B cell (primary cell): ENCODE data around the gene ADAMTS18. TPM values are rescaled to one million over a fixed set of nuclear protein-coding genes. Genes with fewer than 3 reads are reported as not detected.

ENCODE experiments used
- ATAC-seq: fragments of 200-7000 bp; cut with Tn5 transposase; one replicate; pipeline ENCODE4 v1.10.0; 2021; ENCODE audit warnings: low read depth, mild to moderate bottlenecking, moderate number of reproducible peaks, moderate library complexity
- CTCF ChIA-PET: fragments of 350-600 bp; sonication (Branson Sonifier 250); formaldehyde crosslinking; loops from one replicate; lab custom pipeline; 2021; ENCODE audit warnings: antibody characterized with exemption, inconsistent platforms; lab: Charles Lee
- POLR2A ChIA-PET: fragments of 350-600 bp; sonication (Branson Sonifier 250); formaldehyde crosslinking; loops from one replicate; lab custom pipeline; 2021; ENCODE audit warnings: antibody characterized with exemption; lab: Charles Lee
- DNase-seq: peaks from one replicate; pipeline ENCODE4 v3.0.0; 2013
- H2AFZ ChIP-seq: 2 replicates; pipeline ENCODE4 v1.6.1; 2012; ENCODE audit warnings: mild to moderate bottlenecking, low read depth, low read length; ENCODE audit not compliant: insufficient read depth, poor library complexity, severe bottlenecking
- H3K27ac ChIP-seq, 2 donors: 1 replicate in 1 of 2; 2 replicates in 1 of 2; pipeline ENCODE4 v1.5.1; 2012 to 2013; ENCODE audit warnings: low read length in 2 of 2, mild to moderate bottlenecking in 2 of 2, moderate library complexity in 1 of 2
- H3K27me3 ChIP-seq, 4 experiments: fragments of 200-600 bp in 1 of 4; sonication (generic) in 1 of 4; replicated peaks in 1 of 4; 1 replicate in 2 of 4; 2 replicates in 2 of 4; pipeline versions ENCODE4 v1.6.1 to v1.7.0; 2013 to 2016; ENCODE audit warnings: low read length in 3 of 4, mild to moderate bottlenecking in 2 of 4, mixed read lengths in 1 of 4, moderate library complexity in 1 of 4; ENCODE audit not compliant: insufficient read depth in 4 of 4, control insufficient read depth in 3 of 4; ENCODE audit errors: control extremely low read depth in 1 of 4
- H3K36me3 ChIP-seq, 2 experiments: replicated peaks in 1 of 2; 1 replicate in 1 of 2; 2 replicates in 1 of 2; pipeline versions ENCODE4 v1.6.1 to v1.7.1; 2013; ENCODE audit warnings: low read length in 1 of 2; ENCODE audit not compliant: insufficient read depth in 2 of 2, control insufficient read depth in 1 of 2; ENCODE audit errors: control extremely low read depth in 1 of 2, extremely low read depth in 1 of 2
- H3K4me1 ChIP-seq, 2 donors: fragments of 200-600 bp in 1 of 2; sonication (generic) in 1 of 2; 1 replicate in 1 of 2; 2 replicates in 1 of 2; pipeline versions ENCODE4 v1.5.1 to v1.6.1; 2013 to 2017; ENCODE audit warnings: low read length in 2 of 2; ENCODE audit not compliant: control insufficient read depth in 2 of 2, insufficient read depth in 2 of 2
- H3K4me2 ChIP-seq: replicated peaks from 2 replicates; pipeline ENCODE3; 2012; ENCODE audit warnings: mild to moderate bottlenecking, low read depth, low read length; ENCODE audit not compliant: poor library complexity, severe bottlenecking
- H3K4me3 ChIP-seq, 5 experiments: fragments of 200-600 bp in 1 of 5; sonication (generic) in 1 of 5; 1 replicate in 3 of 5; 2 replicates in 2 of 5; pipeline versions ENCODE4 v1.5.1 to v1.7.0; 2011 to 2016; ENCODE audit warnings: low read length in 4 of 5, mild to moderate bottlenecking in 4 of 5, low read depth in 2 of 5, control low read depth in 1 of 5, moderate library complexity in 1 of 5; ENCODE audit not compliant: insufficient read depth in 1 of 5; ENCODE audit errors: control extremely low read depth in 1 of 5, extremely low read depth in 1 of 5
- H3K79me2 ChIP-seq: fragments of 200-600 bp; sonication (generic); one replicate; pipeline ENCODE4 v1.6.0; 2016; ENCODE audit warnings: low read length; ENCODE audit not compliant: control insufficient read depth, insufficient read depth
- H3K9ac ChIP-seq: fragments of 200-600 bp; sonication (generic); 2 replicates; pipeline ENCODE4 v1.6.1; 2017; ENCODE audit warnings: mild to moderate bottlenecking, low read length, moderate library complexity
- H3K9me3 ChIP-seq, 3 donors: one replicate each; pipeline versions ENCODE4 v1.6.1 to v1.7.1; 2013; ENCODE audit warnings: low read length in 2 of 3; ENCODE audit not compliant: control insufficient read depth in 2 of 3, insufficient read depth in 1 of 3; ENCODE audit errors: control extremely low read depth in 1 of 3
- H4K20me1 ChIP-seq: 2 replicates; pipeline ENCODE4 v1.6.0; 2012; ENCODE audit warnings: mild to moderate bottlenecking, low read length; ENCODE audit not compliant: insufficient read depth, control insufficient read depth, poor library complexity, severe bottlenecking
- H3K27ac Mint-ChIP-seq: one replicate; pipeline ENCODE4 v1.8.0; 2021; ENCODE audit warnings: mixed read lengths
- H3K27me3 Mint-ChIP-seq: one replicate; pipeline ENCODE4 v1.8.0; 2021; ENCODE audit warnings: mixed read lengths
- H3K4me1 Mint-ChIP-seq: one replicate; pipeline ENCODE4 v1.8.0; 2021; ENCODE audit warnings: mixed read lengths
- H3K4me3 Mint-ChIP-seq: one replicate; pipeline ENCODE4 v1.8.0; 2021; ENCODE audit warnings: mixed read lengths
- H3K9me3 Mint-ChIP-seq: one replicate; pipeline ENCODE4 v1.8.0; 2022; ENCODE audit warnings: mixed read lengths; ENCODE audit not compliant: insufficient read depth
- EZH2 ChIP-seq: IDR thresholded peaks from 2 replicates; pipeline ENCODE4 v1.6.1; 2012; ENCODE audit warnings: borderline replicate concordance, low read depth, mild to moderate bottlenecking, moderate library complexity, low read length; ENCODE audit not compliant: insufficient read depth, poor library complexity, severe bottlenecking
- WGBS: methylation state at CpG from one replicate; pipeline ENCODE4 v1.1.5; 2013; ENCODE audit warnings: missing lambda C conversion rate; ENCODE audit not compliant: insufficient coverage; 5-methylcytosine and 5-hydroxymethylcytosine counted together
- intact Hi-C: fragments of 100-400 bp; cut with micrococcal nuclease; formaldehyde crosslinking; loops from one replicate; pipeline ENCODE4 v1.10.0; 2022
- polyA plus RNA-seq: library from polyadenylated mRNA; depleted of rRNA; stranded (reverse); fragments of >200 nt; gene quantifications from 2 replicates; pipeline ENCODE4 v1.2.3, GENCODE V29; 2012
- total RNA-seq, 2 donors: library from RNA; stranded (reverse); fragments of 120-200 nt in 1 of 2; gene quantifications; 1 replicate in 1 of 2; 2 replicates in 1 of 2; pipeline versions ENCODE4 v1.2.3 to v1.2.4, GENCODE V29; 2013 to 2022
- TF ChIP-seq, protein P1 (sequence below): fragments of 200-600 bp; IDR thresholded peaks from one replicate; pipeline ENCODE4 v1.8.0; 2022; ENCODE audit warnings: antibody characterized with exemption, mild to moderate bottlenecking

The ADAMTS18 gene
- total and polyA plus RNA-seq, 2 donors (not counting 1 experiment from before 2014, with no cell fraction given): not detected

DNA sequence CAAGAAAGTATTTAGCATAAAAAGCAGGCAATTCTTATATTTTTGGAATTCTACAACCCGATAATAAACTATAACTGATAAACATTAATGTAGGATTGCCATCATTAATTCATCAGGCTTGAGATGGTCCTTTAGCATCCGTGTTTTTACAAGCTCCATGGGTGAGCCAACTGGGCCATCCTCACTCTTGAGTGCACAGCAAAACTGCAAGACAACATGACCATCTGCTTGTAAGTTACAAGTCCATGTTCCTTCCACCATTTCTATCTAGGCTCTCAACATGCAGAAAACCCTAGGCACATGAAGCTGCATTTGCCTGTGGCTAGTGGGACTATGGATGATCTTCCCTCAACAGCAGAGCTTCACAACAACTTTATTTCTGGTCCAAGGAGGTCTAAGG lies 40.1 kb downstream of the ADAMTS18 start:
- intact Hi-C loops: no loop called here
- Histone ChIP-seq H3K9ac (no peak overlapping the region), H4K20me1 (no peaks in the 10 kb centered on the region), H3K79me2 (no peaks in the 10 kb centered on the region), H3K4me2 (no peak overlapping the region), H3K27me3 (peaks cover 0 to 4% (median 0%) of the 10 kb centered on the region in 4 experiments), H3K4me3 (no peak overlapping the region), H3K4me1 (no peaks in the 10 kb centered on the region), H3K36me3 (no peaks in the 10 kb centered on the region), H2AFZ (no peak overlapping the region), H3K27ac (no peak overlapping the region), H3K9me3 (no peaks in the 10 kb centered on the region)
- ChIA-PET POLR2A (no interaction called here), CTCF (no interaction called here)
- H3K9me3 Mint-ChIP-seq: no peaks in the 10 kb centered on the region
- WGBS: no CpG with 5 or more reads among the region's 2 CpGs
- ATAC-seq: no peak
- H3K4me1 Mint-ChIP-seq: no peaks in the 10 kb centered on the region
- no peak for DNase-seq
- H3K4me3 Mint-ChIP-seq: no peak overlapping the region
- no peak overlapping the region for H3K27ac Mint-ChIP-seq
- no peak for TF ChIP-seq EZH2
- TF ChIP-seq, protein P1, sequence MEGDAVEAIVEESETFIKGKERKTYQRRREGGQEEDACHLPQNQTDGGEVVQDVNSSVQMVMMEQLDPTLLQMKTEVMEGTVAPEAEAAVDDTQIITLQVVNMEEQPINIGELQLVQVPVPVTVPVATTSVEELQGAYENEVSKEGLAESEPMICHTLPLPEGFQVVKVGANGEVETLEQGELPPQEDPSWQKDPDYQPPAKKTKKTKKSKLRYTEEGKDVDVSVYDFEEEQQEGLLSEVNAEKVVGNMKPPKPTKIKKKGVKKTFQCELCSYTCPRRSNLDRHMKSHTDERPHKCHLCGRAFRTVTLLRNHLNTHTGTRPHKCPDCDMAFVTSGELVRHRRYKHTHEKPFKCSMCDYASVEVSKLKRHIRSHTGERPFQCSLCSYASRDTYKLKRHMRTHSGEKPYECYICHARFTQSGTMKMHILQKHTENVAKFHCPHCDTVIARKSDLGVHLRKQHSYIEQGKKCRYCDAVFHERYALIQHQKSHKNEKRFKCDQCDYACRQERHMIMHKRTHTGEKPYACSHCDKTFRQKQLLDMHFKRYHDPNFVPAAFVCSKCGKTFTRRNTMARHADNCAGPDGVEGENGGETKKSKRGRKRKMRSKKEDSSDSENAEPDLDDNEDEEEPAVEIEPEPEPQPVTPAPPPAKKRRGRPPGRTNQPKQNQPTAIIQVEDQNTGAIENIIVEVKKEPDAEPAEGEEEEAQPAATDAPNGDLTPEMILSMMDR: no peak
- H3K27me3 Mint-ChIP-seq: peaks cover 15% of the 10 kb centered on the region

DNA sequence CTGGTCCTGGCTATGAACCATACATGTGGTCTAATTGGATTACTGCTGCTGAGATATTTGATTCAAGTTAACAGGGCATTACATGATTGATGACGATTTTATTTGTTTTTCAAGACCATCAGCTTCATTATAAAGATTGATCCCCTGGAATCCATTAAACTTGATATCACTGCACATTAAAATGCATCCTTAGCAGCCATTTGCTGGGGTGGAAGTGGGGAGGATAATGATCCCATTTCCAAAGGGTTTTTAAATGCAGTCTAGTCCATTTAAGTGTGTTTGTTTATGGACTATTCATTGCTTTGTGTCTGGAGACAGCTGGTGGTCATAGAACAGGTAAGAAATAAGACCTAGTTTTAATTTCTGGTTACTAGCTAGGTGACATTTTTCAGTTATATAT lies 40.9 kb downstream of the ADAMTS18 start:
- Histone ChIP-seq H3K79me2 (no peaks in the 10 kb centered on the region), H3K36me3 (no peaks in the 10 kb centered on the region), H2AFZ (no peak overlapping the region), H3K27ac (no peak overlapping the region), H3K27me3 (no peaks in the 10 kb centered on the region), H3K9ac (no peak overlapping the region), H3K4me1 (no peaks in the 10 kb centered on the region), H3K4me2 (no peak overlapping the region), H3K9me3 (no peaks in the 10 kb centered on the region), H4K20me1 (no peaks in the 10 kb centered on the region), H3K4me3 (no peak overlapping the region)
- no peak for DNase-seq
- CTCF ChIA-PET: no interaction called here
- H3K9me3 Mint-ChIP-seq: no peaks in the 10 kb centered on the region
- WGBS: no CpG with 5 or more reads among the region's 1 CpG
- POLR2A ChIA-PET: no interaction called here
- H3K4me3 Mint-ChIP-seq: no peak overlapping the region
- H3K27ac Mint-ChIP-seq: no peak overlapping the region
- ATAC-seq: no peak
- H3K27me3 Mint-ChIP-seq: peaks cover 14% of the 10 kb centered on the region
- H3K4me1 Mint-ChIP-seq: no peaks in the 10 kb centered on the region
- intact Hi-C loops: no loop called here
- TF ChIP-seq EZH2: no peak
